NCI-H2196 treated with DMSO at 0.1 percent for 48 hours (cell line): ENCODE results near the gene INTS4.
"Not testable (repeated sequence)": the region's sequence is repeated elsewhere in the genome, so short reads cannot be mapped to it uniquely, and the experiment has no call there.

Experiments
- DNase-seq: peaks from one replicate; lab custom pipeline; 2025; ENCODE audit not compliant: unreplicated experiment; lab: John Stamatoyannopoulos, UW

Gene INTS4

GRCh38 chr11:77994434-77995362, at the start of gene INTS4:
TSS of gene INTS4 (minus strand) at chr11:77994668. CDS start at chr11:77994643, 25 bp downstream.
- DNase-seq: peak; percentile 99

GRCh38 chr11:78041843-78042440, 47.5 kb upstream of the INTS4 start:
- DNase-seq: no peak

GRCh38 chr11:78041380-78041719, 46.9 kb upstream of the INTS4 start:
- DNase-seq: not testable (repeated sequence)

GRCh38 chr11:78040691-78041379, 46.4 kb upstream of the INTS4 start:
- DNase-seq: no peak

GRCh38 chr11:78039919-78040671, 45.6 kb upstream of the INTS4 start:
- peak; percentile 31 for DNase-seq

GRCh38 chr11:78039391-78039918, 45.0 kb upstream of the INTS4 start:
- no peak for DNase-seq

- DNase-seq: no peak
Measured at GRCh38 chr11:78038697-78039313, 44.3 kb upstream of the INTS4 start.

- no peak for DNase-seq
Measured at GRCh38 chr11:78037825-78038620, 43.6 kb upstream of the INTS4 start.

- DNase-seq: no peak
Measured at GRCh38 chr11:78037056-78037455, 42.6 kb upstream of the INTS4 start.

- DNase-seq: no peak
Measured at GRCh38 chr11:78036313-78036712, 41.8 kb upstream of the INTS4 start.

- DNase-seq: no peak
Measured at GRCh38 chr11:78034623-78035022, 40.2 kb upstream of the INTS4 start.

GRCh38 chr11:78033040-78033439, 38.6 kb upstream of the INTS4 start:
- DNase-seq: no peak

GRCh38 chr11:78032090-78032489, 37.6 kb upstream of the INTS4 start:
- peak; percentile 50 for DNase-seq

- no peak for DNase-seq
Measured at GRCh38 chr11:78031629-78032028, 37.2 kb upstream of the INTS4 start.

GRCh38 chr11:78030429-78031325, 36.2 kb upstream of the INTS4 start:
- DNase-seq: peak; percentile 92

GRCh38 chr11:78028423-78028822, 34.0 kb upstream of the INTS4 start:
- DNase-seq: not testable (repeated sequence)

GRCh38 chr11:78027759-78028158, 33.3 kb upstream of the INTS4 start:
- no peak for DNase-seq

- no peak for DNase-seq
Measured at GRCh38 chr11:78025378-78025777, 30.9 kb upstream of the INTS4 start.

- no peak for DNase-seq
Measured at GRCh38 chr11:78023426-78023825, 29.0 kb upstream of the INTS4 start.
